ENCODE results near the gene ARRDC2.

The ARRDC2 gene

GRCh38 chr19:18059297-18059696 is 51.3 kb downstream of the ARRDC2 start:
- DNase-seq: no peak

- no peak for DNase-seq
Observed at GRCh38 chr19:18059902-18060301, 51.9 kb downstream of the ARRDC2 start.

GRCh38 chr19:18060472-18060871 is 52.5 kb downstream of the ARRDC2 start:
- DNase-seq: no peak

- DNase-seq: peak; percentile 33
Observed at GRCh38 chr19:18062028-18062427, 54.1 kb downstream of the ARRDC2 start.

- DNase-seq: no peak
Observed at GRCh38 chr19:18063463-18063862, 55.5 kb downstream of the ARRDC2 start.

All from NCI-H510A (cell line).